ENCODE data around the gene SLC6A8.
"Not testable (repeated sequence)": the region's sequence is repeated elsewhere in the genome, so short reads cannot be mapped to it uniquely, and the experiment has no call there.

Gene SLC6A8

DNA sequence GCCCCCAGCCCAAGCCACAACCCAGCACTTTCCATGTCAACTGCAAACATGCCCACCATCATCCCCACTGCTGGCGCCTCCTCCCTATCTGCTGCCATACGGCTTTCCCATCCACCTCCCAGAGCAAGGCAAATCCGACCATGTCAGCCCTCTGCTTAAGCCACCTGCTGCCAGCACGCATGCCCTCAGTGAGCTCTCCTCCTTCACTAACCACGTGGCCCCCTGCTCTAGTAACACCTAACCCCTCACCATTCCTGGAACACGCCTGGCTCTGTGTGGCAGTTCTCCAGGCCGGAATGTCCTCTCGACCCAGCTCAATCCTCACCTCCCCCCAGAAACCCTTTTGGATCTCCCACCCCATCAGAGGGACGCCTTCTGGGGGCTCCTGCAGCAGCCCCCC is 19.1 kb downstream of the SLC6A8 start:
- no peak for DNase-seq (ENCODE audit: low read depth, low spot score)

GRCh38 chrX:153707406-153707805 is 19.7 kb downstream of the SLC6A8 start:
- no peak for DNase-seq (ENCODE audit: low read depth, low spot score)

- DNase-seq (ENCODE audit: low read depth, low spot score): peak; percentile 87
Measured at GRCh38 chrX:153708415-153708814, 20.7 kb downstream of the SLC6A8 start.

DNA sequence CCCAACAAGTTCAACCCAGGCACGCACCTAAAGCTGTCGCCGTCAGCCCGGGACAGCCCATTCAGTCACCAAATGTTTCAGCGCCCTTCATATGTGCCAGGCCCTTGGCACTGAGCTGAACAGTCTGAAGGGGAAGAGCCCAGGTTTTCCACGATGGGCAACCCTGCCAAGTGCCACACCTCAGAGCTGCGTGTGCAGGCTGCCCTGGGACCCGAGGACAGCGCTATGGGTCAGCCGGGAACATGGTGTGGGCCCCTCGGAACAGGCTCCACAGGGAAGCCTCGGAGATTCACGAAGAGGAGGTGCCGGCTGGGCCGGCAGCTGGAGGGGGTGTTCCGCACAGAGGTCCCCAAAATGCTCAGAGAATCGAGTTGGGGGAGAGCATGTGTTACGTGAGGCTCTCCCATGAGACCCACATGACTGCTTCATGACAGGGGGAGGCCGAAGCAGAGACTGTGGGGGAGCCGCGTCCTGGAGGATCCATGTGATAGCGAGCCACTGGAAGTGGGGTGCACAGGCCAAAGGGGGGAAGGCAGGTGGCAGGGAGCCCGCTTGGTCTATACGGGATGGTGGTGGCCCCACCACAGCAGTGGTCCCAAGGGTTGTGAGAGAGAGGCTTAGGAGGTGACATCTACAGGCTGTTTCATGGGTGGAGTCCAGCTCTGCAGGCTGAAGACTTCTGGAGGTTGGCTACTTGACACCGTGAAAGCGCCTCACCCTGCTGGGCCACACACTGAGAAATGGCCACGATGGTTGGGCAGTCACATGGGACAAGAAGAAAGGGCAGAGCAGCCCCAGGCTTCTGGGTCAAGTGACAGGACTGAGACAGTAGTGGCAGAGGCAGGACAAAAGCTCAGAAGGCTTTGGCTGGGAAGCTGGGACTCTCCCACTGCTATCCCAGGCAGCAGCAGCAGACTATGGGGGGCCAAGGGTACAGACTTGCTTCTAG is 22.3 kb downstream of the SLC6A8 start:
- DNase-seq (ENCODE audit: low read depth, low spot score): no peak

GRCh38 chrX:153714256-153714655 is 26.5 kb downstream of the SLC6A8 start:
- DNase-seq (ENCODE audit: low read depth, low spot score): no peak

DNA sequence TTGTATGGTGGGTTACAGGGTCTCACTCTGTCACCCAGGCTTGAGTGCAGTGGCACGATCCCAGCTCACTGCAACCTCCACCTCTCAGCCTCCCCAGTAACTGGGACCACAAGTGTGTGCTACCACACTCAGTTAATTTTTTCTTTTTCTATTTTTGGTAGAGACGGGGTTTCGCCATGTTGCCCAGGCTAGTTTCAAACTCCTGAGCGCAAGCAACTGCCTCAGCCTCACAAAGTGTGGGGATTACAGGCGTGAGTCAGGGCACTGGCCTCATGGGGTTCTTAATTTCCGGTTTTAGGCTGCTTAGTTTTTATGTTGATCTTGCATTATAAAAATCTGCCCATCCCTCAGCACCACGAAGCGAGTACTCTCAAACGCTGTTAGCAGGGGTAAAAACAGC is 29.7 kb downstream of the SLC6A8 start:
- DNase-seq (ENCODE audit: low read depth, low spot score): no peak

GRCh38 chrX:153719238-153719637 is 31.5 kb downstream of the SLC6A8 start:
- no peak for DNase-seq (ENCODE audit: low read depth, low spot score)

DNA sequence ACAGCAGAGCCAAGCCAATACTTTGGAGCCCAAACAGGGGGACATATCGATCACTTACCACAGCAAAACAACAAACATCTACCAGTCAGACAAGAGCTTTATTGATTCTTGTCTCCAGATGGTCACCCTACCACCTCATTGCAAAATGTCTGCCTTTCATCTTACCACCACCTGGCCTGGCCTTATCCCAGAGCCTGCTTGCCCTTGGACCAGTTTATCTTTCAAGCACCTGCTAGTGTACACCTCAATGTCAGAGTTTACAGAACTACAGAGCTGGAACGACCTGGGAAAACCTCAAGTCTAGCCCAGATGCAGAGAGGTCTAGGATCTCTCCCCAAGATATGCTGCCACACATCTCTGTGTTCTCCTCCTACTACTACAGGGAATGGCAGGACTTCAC is 32.0 kb downstream of the SLC6A8 start:
- DNase-seq (ENCODE audit: low read depth, low spot score): no peak

DNA sequence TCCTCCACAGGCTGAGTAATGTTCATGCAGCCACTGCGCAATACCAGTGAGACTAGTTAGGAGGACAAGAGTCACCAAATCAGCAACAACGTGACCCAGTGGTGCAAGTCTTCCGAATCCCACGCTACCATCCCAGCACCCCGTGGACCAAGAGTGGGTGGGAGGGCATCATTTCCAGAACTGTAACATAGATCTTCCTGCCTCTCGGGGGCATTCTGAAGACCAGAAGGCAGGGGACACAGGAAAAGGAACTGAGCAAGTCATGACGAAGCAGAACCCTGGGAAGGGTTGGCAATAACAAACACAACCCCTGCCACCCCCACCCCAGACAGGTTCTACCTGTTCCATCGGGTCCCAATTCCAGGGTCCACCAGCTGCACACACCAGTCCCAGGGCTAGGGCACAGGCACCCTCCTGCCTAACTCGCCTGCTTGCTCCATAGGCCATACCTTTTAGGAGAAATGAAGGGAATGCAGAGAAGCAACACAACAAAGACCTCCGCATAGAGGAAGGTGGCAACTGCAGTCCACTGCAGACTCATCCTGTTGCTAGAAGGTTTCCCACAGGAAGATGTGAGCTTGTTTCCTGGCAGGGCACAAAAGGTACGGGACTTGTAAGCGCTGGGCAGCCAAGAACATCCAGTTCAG is 35.1 kb downstream of the SLC6A8 start:
- DNase-seq (ENCODE audit: low read depth, low spot score): no peak

DNA sequence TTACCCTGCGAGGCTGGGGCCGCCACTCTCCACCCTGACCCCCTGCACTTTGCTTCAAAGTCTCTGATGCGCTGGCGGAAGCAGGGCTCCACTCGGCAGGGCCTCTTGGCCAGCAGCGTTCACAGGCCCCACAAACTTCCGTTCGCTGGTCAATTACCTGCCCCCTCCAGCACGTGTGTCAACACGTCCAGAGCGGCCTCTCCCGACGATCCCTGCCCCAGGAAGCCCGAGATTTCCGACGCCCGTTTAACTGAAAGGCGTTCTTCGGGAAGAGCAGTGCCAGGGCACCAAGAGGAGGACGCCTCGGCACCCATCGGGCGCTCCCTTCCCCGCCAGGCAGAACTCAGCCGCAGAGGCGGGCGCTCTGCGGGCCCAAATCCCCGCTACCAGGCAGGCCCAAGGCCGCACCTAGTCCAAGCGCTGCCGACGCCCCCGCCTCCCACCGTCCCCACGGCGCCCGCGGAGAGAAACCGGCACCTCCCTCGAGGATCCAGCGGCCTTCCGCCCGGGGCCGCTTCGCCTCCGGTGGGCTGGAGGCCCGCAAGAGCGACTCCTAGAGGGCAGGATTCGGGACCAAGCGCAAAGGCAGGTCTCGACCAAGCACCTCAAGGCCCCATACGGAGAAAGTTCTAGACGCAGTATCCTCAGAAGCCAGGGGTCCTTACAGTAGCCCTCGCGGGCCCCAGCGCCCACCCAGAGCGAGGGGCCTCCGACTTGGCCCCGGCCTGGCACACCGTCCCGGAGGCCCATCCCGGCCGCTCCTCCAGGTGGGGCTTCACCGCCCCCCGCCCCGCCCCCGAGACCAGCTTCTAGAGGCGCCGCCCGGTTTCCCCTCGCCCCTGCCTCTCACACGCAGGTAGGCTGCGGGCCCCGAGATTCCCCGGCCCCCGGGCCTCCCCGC is 35.9 kb downstream of the SLC6A8 start:
- DNase-seq (ENCODE audit: low read depth, low spot score): peak; percentile 66

GRCh38 chrX:153724252-153725038 is 36.7 kb downstream of the SLC6A8 start, which contains the start of the genes ABCD1 and BCAP31:
ABCD1 (plus strand) TSS chrX:153724856; CDS start chrX:153725267, 411 bp downstream.
BCAP31 (minus strand) TSS chrX:153724387; CDS start chrX:153723244, 1,143 bp downstream.
- peak; percentile 94 for DNase-seq (ENCODE audit: low read depth, low spot score)

GRCh38 chrX:153725039-153725831 is 37.5 kb downstream of the SLC6A8 start:
- peak; percentile 7 for DNase-seq (ENCODE audit: low read depth, low spot score)

DNA sequence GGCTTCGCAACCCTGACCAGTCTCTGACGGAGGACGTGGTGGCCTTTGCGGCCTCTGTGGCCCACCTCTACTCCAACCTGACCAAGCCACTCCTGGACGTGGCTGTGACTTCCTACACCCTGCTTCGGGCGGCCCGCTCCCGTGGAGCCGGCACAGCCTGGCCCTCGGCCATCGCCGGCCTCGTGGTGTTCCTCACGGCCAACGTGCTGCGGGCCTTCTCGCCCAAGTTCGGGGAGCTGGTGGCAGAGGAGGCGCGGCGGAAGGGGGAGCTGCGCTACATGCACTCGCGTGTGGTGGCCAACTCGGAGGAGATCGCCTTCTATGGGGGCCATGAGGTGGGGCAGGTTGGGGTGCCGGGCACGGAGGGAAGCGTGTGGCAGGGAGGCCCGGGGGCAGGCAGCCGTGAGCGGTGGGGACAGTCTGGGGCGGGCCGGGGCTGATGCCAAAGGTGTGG is 38.1 kb downstream of the SLC6A8 start:
- DNase-seq (ENCODE audit: low read depth, low spot score): no peak

GRCh38 chrX:153726286-153727122 is 38.8 kb downstream of the SLC6A8 start:
- DNase-seq (ENCODE audit: low read depth, low spot score): peak; percentile 61

GRCh38 chrX:153727123-153727931 is 39.6 kb downstream of the SLC6A8 start:
- DNase-seq (ENCODE audit: low read depth, low spot score): peak; percentile 56

DNA sequence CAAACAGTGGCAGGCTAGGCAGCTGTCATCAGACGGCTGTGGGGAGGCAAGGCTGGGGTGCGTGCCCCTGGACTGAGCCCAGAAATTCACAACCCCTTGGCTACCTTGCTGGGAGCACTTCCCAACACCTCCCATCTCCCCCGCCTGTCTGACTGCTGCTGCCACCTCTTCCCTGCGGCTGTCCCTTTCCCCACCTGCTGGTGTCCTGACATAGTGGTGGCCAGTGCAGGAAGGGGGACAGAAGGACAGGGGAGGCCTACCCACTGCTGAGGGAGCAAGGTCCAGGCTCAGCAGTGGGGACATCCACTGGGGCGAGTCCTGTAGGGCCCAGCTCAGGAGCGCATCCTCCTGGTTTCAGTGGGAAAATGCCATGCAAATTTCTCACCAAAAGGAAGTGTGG is 40.4 kb downstream of the SLC6A8 start:
- no peak for DNase-seq (ENCODE audit: low read depth, low spot score)

DNA sequence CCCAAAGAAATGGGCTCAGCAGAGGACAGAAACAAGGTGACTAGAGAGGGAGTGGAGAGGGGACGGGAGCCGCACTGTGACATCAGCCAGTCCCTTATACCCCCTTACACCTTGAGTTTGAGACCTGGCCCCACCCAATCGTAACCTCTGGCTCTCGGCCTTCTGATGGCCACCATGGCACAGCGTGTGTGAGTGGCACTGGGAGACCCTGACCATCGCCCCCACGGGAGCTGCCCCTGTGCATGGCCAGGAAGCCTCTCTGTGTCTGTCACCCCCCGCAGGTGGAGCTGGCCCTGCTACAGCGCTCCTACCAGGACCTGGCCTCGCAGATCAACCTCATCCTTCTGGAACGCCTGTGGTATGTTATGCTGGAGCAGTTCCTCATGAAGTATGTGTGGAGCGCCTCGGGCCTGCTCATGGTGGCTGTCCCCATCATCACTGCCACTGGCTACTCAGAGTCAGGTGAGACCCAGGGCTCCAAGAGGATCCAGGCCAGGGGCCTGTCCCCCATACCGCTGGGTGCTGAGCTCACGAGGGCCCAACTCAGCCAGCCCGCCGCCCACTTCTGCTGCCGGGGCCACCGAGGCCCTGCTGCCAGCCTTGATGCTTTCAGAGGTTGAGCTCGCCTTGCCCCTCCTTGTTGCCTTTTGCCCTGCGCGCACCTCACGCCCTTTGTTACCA is 41.4 kb downstream of the SLC6A8 start:
- no peak for DNase-seq (ENCODE audit: low read depth, low spot score)

DNA sequence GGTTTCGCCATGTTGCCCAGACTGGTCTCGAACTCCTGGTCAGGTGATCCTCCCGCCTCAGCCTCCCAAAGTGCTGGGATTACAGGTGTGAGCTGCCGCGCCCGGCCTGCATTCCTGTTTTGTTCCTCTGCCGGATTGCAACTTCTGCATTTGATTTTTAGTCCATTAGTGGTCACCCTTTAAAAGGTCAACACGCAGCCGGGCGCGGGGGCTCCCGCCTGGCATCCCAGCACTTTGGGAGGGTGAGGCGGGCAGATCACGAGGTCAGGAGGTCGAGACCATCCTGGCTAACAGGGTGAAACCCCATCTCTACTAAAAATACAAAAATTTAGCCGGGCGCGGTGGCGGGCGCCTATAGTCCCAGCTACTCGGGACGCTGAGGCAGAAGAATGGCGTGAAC is 42.4 kb downstream of the SLC6A8 start:
- not testable (repeated sequence) for DNase-seq (ENCODE audit: low read depth, low spot score)
